Neural cell (in vitro differentiated cells): ENCODE data around the gene CAP2. TPM values are rescaled to one million over a fixed set of nuclear protein-coding genes. Genes with fewer than 3 reads are reported as not detected.

Source experiments
- H2AFZ ChIP-seq: fragments of 200-600, 300-800 bp; sonication (generic), shearing (Covaris generic); 2 replicates; pipeline ENCODE4 v1.6.0; 2014; ENCODE audit warnings: low read depth, mild to moderate bottlenecking, antibody characterized with exemption, low read length, moderate library complexity
- H3F3A ChIP-seq: fragments of 200-600 bp; shearing (Covaris generic); 2 replicates; pipeline ENCODE4 v1.6.1; 2016; ENCODE audit warnings: mild to moderate bottlenecking, moderate library complexity, mixed read lengths, antibody characterized with exemption, low read length; ENCODE audit not compliant: insufficient read depth, poor library complexity, severe bottlenecking
- H3K27ac ChIP-seq: fragments of 200-600, 300-800 bp; sonication (generic), shearing (Covaris generic); 2 replicates; pipeline ENCODE4 v1.5.1; 2014; ENCODE audit warnings: mild to moderate bottlenecking, low read length, moderate library complexity
- H3K27me3 ChIP-seq: fragments of 300-800, 200-600 bp; sonication (generic), shearing (Covaris generic); 2 replicates; pipeline ENCODE4 v1.6.0; 2014; ENCODE audit warnings: mild to moderate bottlenecking, low read depth, low read length, moderate library complexity; ENCODE audit not compliant: insufficient read depth
- H3K36me3 ChIP-seq: fragments of 300-800, 200-600 bp; sonication (generic), shearing (Covaris generic); 2 replicates; pipeline ENCODE4 v1.5.1; 2014; ENCODE audit warnings: mild to moderate bottlenecking, antibody characterized with exemption, low read length, moderate library complexity; ENCODE audit not compliant: insufficient read depth
- H3K4me2 ChIP-seq: fragments of 300-800, 200-600 bp; sonication (generic), shearing (Covaris generic); 2 replicates; pipeline ENCODE4 v1.6.0; 2014; ENCODE audit warnings: mild to moderate bottlenecking, low read length
- H3K4me3 ChIP-seq: fragments of 300-800, 200-600 bp; sonication (generic), shearing (Covaris generic); 2 replicates; pipeline ENCODE4 v1.5.1; 2014; ENCODE audit warnings: mild to moderate bottlenecking, low read length, moderate library complexity
- H3K79me2 ChIP-seq: fragments of 200-600 bp; shearing (Covaris generic); replicated peaks from 2 replicates; pipeline ENCODE4 v1.6.0; 2014; ENCODE audit warnings: mild to moderate bottlenecking, low read length, moderate library complexity; ENCODE audit not compliant: insufficient read depth
- H3K9ac ChIP-seq: fragments of 300-800, 200-600 bp; sonication (generic), shearing (Covaris generic); 2 replicates; pipeline ENCODE4 v1.6.1; 2016; ENCODE audit warnings: mild to moderate bottlenecking, low read length, mixed read lengths
- H3K9me2 ChIP-seq: fragments of 200-600 bp; shearing (Covaris generic); 2 replicates; pipeline ENCODE4 v1.6.1; 2016; ENCODE audit warnings: mild to moderate bottlenecking, low read length, mixed read lengths; ENCODE audit not compliant: insufficient read depth
- H3K9me3 ChIP-seq: fragments of 200-600, 300-800 bp; sonication (generic), shearing (Covaris generic); 2 replicates; pipeline ENCODE4 v1.6.1; 2016; ENCODE audit warnings: mild to moderate bottlenecking, mixed run types, low read length, moderate library complexity, mixed read lengths
- H4K20me1 ChIP-seq: fragments of 200-600 bp; shearing (Covaris generic); 2 replicates; pipeline ENCODE4 v1.6.1; 2016; ENCODE audit warnings: mild to moderate bottlenecking, mixed run types; ENCODE audit not compliant: insufficient read depth
- CTCF ChIP-seq: fragments of 450-650 bp; IDR thresholded peaks from 2 replicates; pipeline ENCODE4 v1.5.1; 2014; ENCODE audit warnings: antibody characterized with exemption, mild to moderate bottlenecking, moderate library complexity; ENCODE audit not compliant: poor library complexity, severe bottlenecking
- EP300 ChIP-seq: fragments of 450-650 bp; conservative IDR thresholded peaks from 2 replicates; pipeline ENCODE4 v1.6.1; 2014; ENCODE audit warnings: antibody characterized with exemption, mild to moderate bottlenecking, moderate library complexity; ENCODE audit not compliant: poor library complexity, severe bottlenecking
- EZH2 ChIP-seq: fragments of 200-600, 300-800 bp; shearing (Covaris generic), sonication (generic); IDR thresholded peaks from 2 replicates; pipeline ENCODE4 v1.6.1; 2014; ENCODE audit warnings: antibody characterized with exemption, low read length, borderline replicate concordance, mild to moderate bottlenecking; ENCODE audit not compliant: insufficient read depth, poor library complexity, severe bottlenecking
- MXI1 ChIP-seq: fragments of 450-650 bp; conservative IDR thresholded peaks from 2 replicates; pipeline ENCODE4 v1.6.1; 2014; ENCODE audit warnings: antibody characterized with exemption, mild to moderate bottlenecking; ENCODE audit not compliant: poor library complexity, severe bottlenecking
- POLR2AphosphoS5 ChIP-seq: IDR thresholded peaks from 2 replicates; pipeline ENCODE4 v1.6.1; 2012
- RAD21 ChIP-seq: fragments of 450-650 bp; conservative IDR thresholded peaks from 2 replicates; pipeline ENCODE4 v1.6.1; 2014; ENCODE audit warnings: antibody characterized with exemption, mild to moderate bottlenecking, moderate library complexity
- REST ChIP-seq: IDR thresholded peaks from 2 replicates; pipeline ENCODE4 v1.6.1; 2012; ENCODE audit warnings: borderline replicate concordance
- SMC3 ChIP-seq: fragments of 450-650 bp; conservative IDR thresholded peaks from 2 replicates; pipeline ENCODE4 v1.6.1; 2014; ENCODE audit warnings: antibody characterized with exemption, mild to moderate bottlenecking, moderate library complexity; ENCODE audit not compliant: poor library complexity
- TAF1 ChIP-seq: IDR thresholded peaks from 2 replicates; pipeline ENCODE4 v1.6.1; 2012; ENCODE audit warnings: low read depth
- polyA plus RNA-seq: library from polyadenylated mRNA; depleted of rRNA; stranded (reverse); fragments of >200 nt; gene quantifications from 2 replicates; pipeline ENCODE4 v1.2.3, GENCODE V29; 2014

The CAP2 gene
- polyA plus RNA-seq, 1 donor from 2014 or later: 13.4 TPM

- no peaks in the 10 kb centered on the region for H3K36me3 ChIP-seq
- H3K27ac ChIP-seq: no peak overlapping the region
- H3K27me3 ChIP-seq: no peaks in the 10 kb centered on the region
- no peaks in the 10 kb centered on the region for H3F3A ChIP-seq
- no peak overlapping the region for H3K4me2 ChIP-seq
- no peaks in the 10 kb centered on the region for H3K9me3 ChIP-seq
- H3K9ac ChIP-seq: no peak overlapping the region
- no peak for TF ChIP-seq RAD21
- no peak for TF ChIP-seq TAF1
- TF ChIP-seq POLR2AphosphoS5: no peak
- TF ChIP-seq EP300: no peak
- no peak for TF ChIP-seq MXI1
- no peak for TF ChIP-seq EZH2
- TF ChIP-seq SMC3: no peak
- TF ChIP-seq CTCF: no peak
- TF ChIP-seq REST: no peak
- no peaks in the 10 kb centered on the region for H3K79me2 ChIP-seq
- no peaks in the 10 kb centered on the region for H4K20me1 ChIP-seq
- H3K9me2 ChIP-seq: no peaks in the 10 kb centered on the region
- no peak overlapping the region for H3K4me3 ChIP-seq
- H2AFZ ChIP-seq: no peak overlapping the region
Observed at GRCh38 chr6:17349427-17349826, 44.0 kb upstream of the CAP2 start.

GRCh38 chr6:17352302-17352701 lies 41.1 kb upstream of the CAP2 start:
- Histone ChIP-seq H3K36me3 (no peaks in the 10 kb centered on the region), H3K4me3 (no peak overlapping the region), H3K79me2 (no peaks in the 10 kb centered on the region), H3K9me3 (no peaks in the 10 kb centered on the region), H3K4me2 (no peak overlapping the region), H4K20me1 (no peaks in the 10 kb centered on the region), H3F3A (no peaks in the 10 kb centered on the region), H3K27ac (no peak overlapping the region), H3K27me3 (no peaks in the 10 kb centered on the region), H3K9ac (no peak overlapping the region), H3K9me2 (no peaks in the 10 kb centered on the region), H2AFZ (no peak overlapping the region)
- TF ChIP-seq EP300 (no peak), TAF1 (no peak), CTCF (no peak), POLR2AphosphoS5 (no peak), RAD21 (no peak), REST (no peak), MXI1 (no peak), EZH2 (no peak), SMC3 (no peak)
